Dendritic cell treated with granulocyte-macrophage colony-stimulating factor and Interleukin-4, amounts not matched to agents 40 ng/mL and 50 ng/mL, for 4 days (primary cell): ENCODE data around the gene BRD9.
A peak's percentile ranks its signal among the peaks of the same experiment; 100 is the strongest.
"Not testable (repeated sequence)": the region's sequence is repeated elsewhere in the genome, so short reads cannot be mapped to it uniquely, and the experiment has no call there.

Experiments
- H3K27ac Mint-ChIP-seq: one replicate; pipeline ENCODE4 v1.8.0; 2022; ENCODE audit warnings: mild to moderate bottlenecking, mixed read lengths
- H3K27me3 Mint-ChIP-seq: one replicate; pipeline ENCODE4 v1.8.0; 2022; ENCODE audit warnings: mild to moderate bottlenecking, mixed read lengths
- H3K36me3 Mint-ChIP-seq: one replicate; pipeline ENCODE4 v1.8.0; 2022; ENCODE audit warnings: low read depth, mixed read lengths
- H3K4me1 Mint-ChIP-seq: one replicate; pipeline ENCODE4 v1.8.0; 2022; ENCODE audit warnings: low read depth, mixed read lengths
- H3K4me3 Mint-ChIP-seq: one replicate; pipeline ENCODE4 v1.8.0; 2022; ENCODE audit warnings: mild to moderate bottlenecking, moderate library complexity, mixed read lengths
- H3K9me3 Mint-ChIP-seq: one replicate; pipeline ENCODE4 v1.8.0; 2022; ENCODE audit warnings: mixed read lengths
- intact Hi-C: fragments of 100-400 bp; cut with micrococcal nuclease; formaldehyde crosslinking; loops from one replicate; pipeline ENCODE4 v1.15.0; 2022

Gene BRD9

DNA sequence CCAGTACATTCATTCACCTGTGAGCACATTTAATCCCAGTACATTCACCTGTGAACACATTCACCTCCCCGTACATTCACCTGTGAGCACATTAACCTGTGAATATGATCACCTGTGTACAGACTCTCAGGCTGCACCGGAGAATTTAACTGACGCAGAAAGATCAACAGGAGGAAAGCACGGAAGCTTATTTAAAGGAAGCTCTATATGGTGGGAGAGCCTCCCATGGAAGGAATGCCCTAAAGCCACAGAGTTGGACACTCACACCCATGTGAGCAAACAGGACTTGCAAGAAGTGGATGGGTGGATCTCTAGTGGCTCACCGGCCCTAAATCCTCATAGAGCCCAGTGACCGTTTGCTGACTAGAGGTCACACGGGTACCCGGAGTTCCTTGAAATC is 38.3 kb upstream of the BRD9 start:
- intact Hi-C loops, result no loop called here
- Mint-ChIP-seq H3K27me3 (peaks cover 23% of the 10 kb centered on the region), H3K4me3 (no peak overlapping the region), H3K4me1 (peaks cover 6% of the 10 kb centered on the region), H3K27ac (no peak overlapping the region), H3K9me3 (peaks cover 8% of the 10 kb centered on the region), H3K36me3 (no peaks in the 10 kb centered on the region)

DNA sequence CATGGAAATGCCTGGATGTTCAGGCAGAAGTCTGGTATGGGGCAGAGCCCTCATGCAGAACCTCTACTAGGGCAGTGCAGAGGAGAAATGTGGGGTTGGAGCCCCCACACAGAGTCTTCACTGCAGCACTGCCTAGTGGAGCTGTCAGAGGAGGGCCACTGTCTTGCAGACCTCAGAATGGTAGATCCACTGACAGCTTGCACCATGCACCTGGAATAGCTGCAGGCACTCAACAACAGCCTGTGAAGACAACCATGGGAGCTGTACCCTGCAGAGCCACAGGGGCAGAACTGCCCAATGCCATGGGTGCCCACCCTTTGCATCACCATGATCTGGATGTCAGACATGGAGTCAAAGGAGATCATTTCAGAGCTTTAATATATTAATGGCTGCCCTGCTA is 37.0 kb upstream of the BRD9 start:
- no peaks in the 10 kb centered on the region for H3K9me3 Mint-ChIP-seq
- peaks cover 6% of the 10 kb centered on the region for H3K4me1 Mint-ChIP-seq
- no peak overlapping the region for H3K4me3 Mint-ChIP-seq
- peaks cover 36% of the 10 kb centered on the region for H3K27me3 Mint-ChIP-seq
- no peak overlapping the region for H3K27ac Mint-ChIP-seq
- intact Hi-C loops, result loop anchor here (10.0 kb wide), 1 partner anchor 735 kb away; no protein-coding TSS in a partner anchor
- no peaks in the 10 kb centered on the region for H3K36me3 Mint-ChIP-seq

DNA sequence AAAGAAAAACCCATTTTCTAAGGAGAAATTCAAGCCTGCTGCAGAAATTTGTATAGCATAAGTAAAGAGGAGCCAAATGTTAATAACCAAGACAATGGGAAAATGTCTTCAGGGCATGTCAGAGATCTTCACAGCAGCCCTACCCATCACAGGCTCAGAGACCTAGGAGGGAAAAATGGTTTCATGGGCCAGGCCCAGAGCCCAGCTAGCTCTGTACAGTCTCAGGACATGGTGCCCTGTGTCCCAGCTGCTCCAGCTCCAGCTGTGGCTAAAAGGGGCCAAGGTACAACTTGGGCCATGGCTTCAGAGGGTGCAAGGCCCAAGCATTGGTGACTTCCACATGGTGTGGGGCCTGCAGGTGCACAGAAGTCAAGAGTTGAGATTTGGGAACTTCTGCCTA is 36.6 kb upstream of the BRD9 start:
- H3K27me3 Mint-ChIP-seq, result peaks cover 38% of the 10 kb centered on the region
- not testable (repeated sequence) for H3K4me1 Mint-ChIP-seq, H3K4me3 Mint-ChIP-seq, H3K9me3 Mint-ChIP-seq, H3K36me3 Mint-ChIP-seq, H3K27ac Mint-ChIP-seq
- intact Hi-C loops, result loop anchor here (10.0 kb wide), 1 partner anchor 736 kb away; no protein-coding TSS in a partner anchor

DNA sequence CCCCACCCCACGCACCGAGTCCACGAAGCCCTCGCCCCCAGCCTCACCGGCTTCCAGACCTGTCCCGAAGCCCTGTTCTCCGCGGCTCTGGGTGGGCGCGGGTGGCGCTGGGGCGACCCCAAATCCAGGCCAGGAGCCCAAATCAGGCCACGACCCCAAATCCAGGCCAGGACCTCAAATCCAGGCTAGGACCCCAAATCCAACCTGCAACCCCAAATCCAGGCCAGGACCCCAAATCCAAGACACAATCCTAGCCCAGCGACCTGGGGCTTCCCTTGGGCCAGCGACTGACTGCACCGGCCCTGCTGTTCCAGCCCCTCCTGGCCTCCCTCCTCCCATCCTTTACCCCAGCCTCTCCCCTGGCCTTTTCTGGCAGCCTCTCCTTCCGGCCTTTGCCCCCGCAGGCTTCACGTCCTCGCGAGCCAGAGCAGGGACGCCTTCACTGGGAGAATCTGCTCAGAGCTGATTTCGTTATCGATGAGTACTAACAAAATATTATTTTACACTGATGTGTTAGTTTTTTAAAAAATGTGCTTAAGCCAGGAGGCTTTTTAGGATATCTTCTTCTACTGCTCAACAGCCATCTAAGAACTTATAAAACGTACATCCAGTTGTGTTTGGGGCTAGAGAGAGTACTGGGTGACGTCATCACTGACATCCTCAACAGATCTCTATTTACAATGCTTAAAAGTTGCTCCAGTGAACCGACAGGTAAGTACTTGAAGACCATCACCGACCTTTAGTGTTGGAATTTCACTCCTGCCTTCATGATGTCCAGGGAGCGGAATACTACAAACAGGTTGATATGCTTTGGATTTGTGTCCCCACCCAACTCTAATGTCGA is 34.8 kb upstream of the BRD9 start:
- H3K27me3 Mint-ChIP-seq, result peaks cover 45% of the 10 kb centered on the region
- no peak overlapping the region for H3K27ac Mint-ChIP-seq
- peaks cover 6% of the 10 kb centered on the region for H3K4me1 Mint-ChIP-seq
- H3K9me3 Mint-ChIP-seq, result no peaks in the 10 kb centered on the region
- intact Hi-C loops, result loop anchor here (10.0 kb wide), 1 partner anchor 737 kb away; no protein-coding TSS in a partner anchor
- H3K4me3 Mint-ChIP-seq, result no peak overlapping the region
- no peaks in the 10 kb centered on the region for H3K36me3 Mint-ChIP-seq

DNA sequence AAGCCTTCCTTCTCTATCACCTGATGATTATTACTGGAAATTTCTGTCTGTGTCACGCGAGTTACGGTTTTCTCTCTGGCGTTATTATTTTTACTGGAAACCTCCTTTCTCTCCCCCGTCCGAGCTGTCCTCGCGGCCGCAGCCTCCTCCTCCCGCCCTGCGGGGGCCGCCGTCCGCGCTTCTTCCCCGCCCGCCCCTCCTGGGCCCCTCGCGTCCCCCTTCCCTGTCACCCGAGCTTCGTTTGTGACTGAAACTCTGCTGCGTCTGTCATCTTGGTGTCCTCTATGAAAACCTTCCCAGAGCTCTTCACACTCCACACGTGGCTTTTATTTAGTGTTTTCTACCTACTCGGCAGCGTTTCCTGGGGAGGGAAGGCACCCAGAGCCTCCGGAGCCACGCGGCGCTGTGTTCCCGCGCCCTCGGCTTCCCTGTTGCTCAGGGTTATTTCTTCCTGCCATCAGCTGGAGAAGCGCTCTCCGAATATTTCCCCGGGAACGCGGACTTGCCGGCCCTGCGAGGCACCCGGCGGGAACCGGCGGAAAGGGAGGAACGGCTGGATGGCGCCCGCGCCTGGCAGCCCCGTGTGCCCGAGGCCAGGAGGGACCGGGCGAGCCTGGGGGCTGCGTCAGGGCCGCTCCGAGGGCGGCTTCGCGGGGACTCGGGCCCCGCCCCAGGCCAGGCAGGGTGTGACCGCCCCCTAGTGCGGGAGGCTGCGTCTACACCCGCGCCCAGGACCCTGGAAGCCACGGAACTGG is 34.0 kb upstream of the BRD9 start:
- intact Hi-C loops, result loop anchor here (10.0 kb wide), 1 partner anchor 738 kb away; no protein-coding TSS in a partner anchor
- Mint-ChIP-seq H3K27me3 (peaks cover 45% of the 10 kb centered on the region), H3K4me1 (peaks cover 6% of the 10 kb centered on the region), H3K36me3 (no peaks in the 10 kb centered on the region), H3K4me3 (peak overlapping the region; percentile 54), H3K27ac (no peak overlapping the region), H3K9me3 (no peaks in the 10 kb centered on the region)

DNA sequence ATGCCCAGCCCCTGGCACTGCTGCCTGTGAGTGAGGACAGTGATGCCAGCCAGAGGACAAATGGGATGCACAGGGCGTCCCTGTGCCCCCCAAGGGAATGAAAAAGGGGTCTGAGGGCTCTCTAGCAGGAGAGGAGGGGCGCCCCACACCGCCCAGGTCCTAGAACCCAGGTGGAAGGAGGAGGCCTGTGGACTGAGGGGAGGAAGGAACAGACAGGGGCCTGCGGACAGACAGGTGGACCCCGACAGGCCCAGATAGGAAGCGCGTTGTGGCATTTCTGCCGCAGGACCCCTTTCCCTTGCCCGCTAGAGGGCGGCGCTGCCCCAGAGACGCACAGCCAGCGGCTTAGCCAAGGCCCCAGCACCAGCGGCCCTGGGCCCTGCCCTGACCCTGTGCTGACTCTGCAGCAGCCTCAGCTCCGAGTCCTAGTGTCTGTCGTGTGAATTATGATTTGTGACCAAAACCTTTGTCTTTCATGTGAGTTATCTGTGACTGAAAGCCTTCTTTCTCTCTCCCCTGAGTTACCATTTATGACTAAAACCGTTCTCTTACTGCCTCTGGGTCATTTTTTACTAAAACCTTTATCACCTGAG is 30.8 kb upstream of the BRD9 start:
- H3K4me3 Mint-ChIP-seq, result no peak overlapping the region
- H3K27ac Mint-ChIP-seq, result no peak overlapping the region

DNA sequence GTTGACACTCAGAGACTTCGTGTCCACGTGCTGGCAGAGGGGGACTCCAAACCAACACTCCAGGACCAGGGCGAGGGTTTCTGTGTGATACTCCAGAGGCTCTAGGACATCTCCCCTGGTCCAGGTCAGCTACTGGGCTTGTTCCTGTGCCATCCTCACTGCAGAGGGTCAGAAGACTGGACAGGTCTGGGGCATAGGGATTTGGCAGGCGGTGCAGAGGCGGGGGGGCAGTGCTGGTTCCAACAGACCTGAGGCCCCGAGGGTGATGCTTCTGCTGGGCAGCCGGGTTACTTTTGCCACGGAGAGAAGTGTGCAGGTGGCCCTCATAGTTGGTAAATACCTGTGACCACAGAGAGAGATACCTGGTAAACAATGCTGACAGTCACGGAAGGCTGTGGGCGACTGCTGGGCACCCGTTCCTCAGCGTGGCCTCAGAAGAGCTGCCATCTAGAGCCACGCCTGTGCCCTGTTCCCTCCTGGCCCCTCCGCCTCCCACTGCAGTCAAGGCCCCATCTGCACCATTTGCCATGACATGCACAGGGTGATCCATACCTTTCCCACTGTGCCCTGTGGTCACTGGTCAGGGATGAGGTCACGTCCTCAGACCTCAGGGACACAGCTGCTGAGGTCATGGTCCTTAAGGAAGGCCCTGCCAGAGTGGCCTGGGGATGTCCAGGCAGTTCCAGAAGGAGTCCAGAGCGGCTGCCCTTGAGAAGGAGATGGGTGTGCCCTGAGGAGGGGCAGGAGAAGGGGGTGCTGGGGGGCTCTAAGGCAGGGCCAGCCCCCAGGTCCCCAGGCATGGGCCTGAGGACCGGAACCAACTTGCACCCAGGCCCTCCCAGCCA is 30.1 kb upstream of the BRD9 start:
- H3K4me3 Mint-ChIP-seq, result no peak overlapping the region
- H3K27ac Mint-ChIP-seq, result no peak overlapping the region
- H3K4me1 Mint-ChIP-seq, result peaks cover 6% of the 10 kb centered on the region
- peaks cover 38% of the 10 kb centered on the region for H3K27me3 Mint-ChIP-seq
- no peaks in the 10 kb centered on the region for H3K36me3 Mint-ChIP-seq
- no peaks in the 10 kb centered on the region for H3K9me3 Mint-ChIP-seq
- intact Hi-C loops, result loop anchor here (1.0 to 10.0 kb wide), 3 partner anchors 218 to 742 kb away; no protein-coding TSS in a partner anchor

More for the DNA sequence above, 30.8 kb upstream of the BRD9 start:
- H3K9me3 Mint-ChIP-seq, result no peaks in the 10 kb centered on the region
- intact Hi-C loops, result loop anchor here (1.0 to 10.0 kb wide), 3 partner anchors 217 to 741 kb away; no protein-coding TSS in a partner anchor
- peaks cover 45% of the 10 kb centered on the region for H3K27me3 Mint-ChIP-seq
- no peaks in the 10 kb centered on the region for H3K36me3 Mint-ChIP-seq
- peaks cover 6% of the 10 kb centered on the region for H3K4me1 Mint-ChIP-seq

DNA sequence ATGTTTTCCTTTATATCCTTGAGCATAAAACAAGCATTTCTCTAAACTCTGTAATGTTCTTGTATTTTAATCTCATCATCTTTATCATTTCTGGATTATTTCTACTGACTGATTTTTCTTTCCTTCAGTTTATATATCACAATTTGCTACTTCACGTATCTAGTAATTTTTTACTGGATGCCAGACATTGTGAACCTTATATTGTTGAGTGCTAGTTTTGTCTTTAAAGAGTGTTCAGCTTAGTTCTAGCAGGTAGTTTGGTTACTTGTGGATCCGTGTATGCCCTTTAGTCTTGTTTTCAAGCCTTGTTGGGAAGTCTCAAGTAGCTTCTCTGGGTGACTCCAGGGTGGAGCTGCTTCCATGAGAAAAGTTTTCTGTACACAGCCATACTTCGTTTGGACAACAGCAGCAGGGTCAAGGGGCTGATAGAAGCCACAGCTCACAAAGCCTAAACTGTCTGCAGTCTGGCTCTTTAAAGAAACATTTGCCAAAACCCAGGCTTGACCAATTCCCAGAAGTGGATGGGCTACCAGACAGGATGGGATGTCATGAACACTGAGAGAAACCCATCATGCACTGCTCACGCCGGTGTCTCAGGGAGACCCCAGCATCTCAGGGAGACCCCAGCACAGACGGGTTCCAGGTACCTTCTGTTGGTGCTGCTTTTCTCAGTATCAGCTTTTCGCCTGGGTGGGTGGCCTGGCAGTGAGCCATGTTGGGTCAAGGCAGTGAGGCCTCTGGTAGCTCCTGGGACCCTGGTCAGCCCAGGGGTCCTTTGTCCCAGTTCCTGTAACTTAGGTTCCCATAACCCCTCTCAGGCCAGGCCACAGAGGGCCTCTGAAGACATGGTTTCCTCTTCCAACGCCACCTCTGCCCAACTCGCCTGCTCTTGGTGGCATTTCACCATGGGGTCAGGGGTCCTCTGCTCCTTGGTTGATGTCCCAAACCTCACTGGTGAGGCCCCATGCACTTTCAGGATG is 29.1 kb upstream of the BRD9 start:
- no peak overlapping the region for H3K27ac Mint-ChIP-seq
- no peak overlapping the region for H3K4me3 Mint-ChIP-seq
- no peaks in the 10 kb centered on the region for H3K36me3 Mint-ChIP-seq
- no peaks in the 10 kb centered on the region for H3K9me3 Mint-ChIP-seq
- peaks cover 6% of the 10 kb centered on the region for H3K4me1 Mint-ChIP-seq
- intact Hi-C loops, result loop anchor here (2.0 to 10.0 kb wide), 2 partner anchors 253 to 743 kb away; no protein-coding TSS in a partner anchor
- H3K27me3 Mint-ChIP-seq, result peaks cover 31% of the 10 kb centered on the region

DNA sequence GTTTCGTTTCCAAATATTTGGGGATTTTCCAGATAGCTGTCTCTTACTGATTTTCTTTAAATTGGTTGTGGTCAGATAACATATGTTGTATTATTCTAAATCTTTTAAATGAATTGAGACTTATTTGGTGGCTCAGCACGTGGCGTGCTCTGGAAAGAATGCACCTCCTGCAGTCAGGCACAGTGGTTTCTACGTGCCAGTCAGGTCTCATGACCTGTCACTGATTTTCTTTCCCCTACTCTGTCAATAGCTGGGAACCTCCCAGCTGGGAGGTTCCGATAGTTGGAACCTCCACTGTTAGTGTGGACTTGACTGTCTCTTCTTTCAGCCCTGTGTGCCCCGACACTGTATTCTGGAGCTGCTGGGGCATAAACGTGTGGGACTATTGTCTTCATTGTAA is 27.7 kb upstream of the BRD9 start:
- no peaks in the 10 kb centered on the region for H3K4me1 Mint-ChIP-seq
- H3K4me3 Mint-ChIP-seq, result no peak overlapping the region
- intact Hi-C loops, result loop anchor here (10.0 kb wide), 1 partner anchor 744 kb away; no protein-coding TSS in a partner anchor
- H3K36me3 Mint-ChIP-seq, result no peaks in the 10 kb centered on the region
- H3K27me3 Mint-ChIP-seq, result peaks cover 16% of the 10 kb centered on the region
- no peak overlapping the region for H3K27ac Mint-ChIP-seq
- H3K9me3 Mint-ChIP-seq, result no peaks in the 10 kb centered on the region

DNA sequence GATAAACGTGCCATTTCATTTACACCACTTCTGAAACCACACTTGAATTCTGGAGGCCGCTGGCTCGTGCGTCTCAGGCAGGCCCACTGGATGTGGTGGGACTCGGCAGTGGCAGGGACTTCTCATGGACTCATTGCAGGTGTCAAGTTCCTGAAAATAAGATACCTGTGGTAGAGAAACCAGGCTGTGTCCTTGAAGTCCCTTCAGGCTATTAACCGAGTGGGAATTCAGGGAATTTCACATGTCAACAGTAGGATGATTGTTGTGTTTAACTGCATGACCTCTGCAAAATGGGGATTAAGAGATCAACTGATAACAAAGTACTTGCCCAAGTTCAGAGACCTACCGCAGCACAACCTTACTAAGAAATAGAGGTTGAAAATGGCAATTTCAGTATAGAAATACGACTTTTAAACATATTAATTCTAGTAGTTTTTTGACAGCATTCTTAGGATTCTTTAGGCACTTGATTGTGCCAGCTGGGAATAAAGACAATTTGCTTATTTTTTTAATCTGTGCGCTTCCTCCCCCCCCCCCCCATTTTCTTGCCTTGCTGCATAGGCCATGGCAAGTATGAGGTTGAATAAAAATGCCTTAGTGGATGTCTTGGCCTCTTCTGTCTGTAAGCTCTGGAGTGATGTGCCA is 26.9 kb upstream of the BRD9 start:
- Mint-ChIP-seq H3K4me1 (no peaks in the 10 kb centered on the region), H3K36me3 (peaks cover 5% of the 10 kb centered on the region), H3K9me3 (no peaks in the 10 kb centered on the region), H3K27ac (no peak overlapping the region), H3K27me3 (peaks cover 9% of the 10 kb centered on the region), H3K4me3 (no peak overlapping the region)
- intact Hi-C loops, result no loop called here

DNA sequence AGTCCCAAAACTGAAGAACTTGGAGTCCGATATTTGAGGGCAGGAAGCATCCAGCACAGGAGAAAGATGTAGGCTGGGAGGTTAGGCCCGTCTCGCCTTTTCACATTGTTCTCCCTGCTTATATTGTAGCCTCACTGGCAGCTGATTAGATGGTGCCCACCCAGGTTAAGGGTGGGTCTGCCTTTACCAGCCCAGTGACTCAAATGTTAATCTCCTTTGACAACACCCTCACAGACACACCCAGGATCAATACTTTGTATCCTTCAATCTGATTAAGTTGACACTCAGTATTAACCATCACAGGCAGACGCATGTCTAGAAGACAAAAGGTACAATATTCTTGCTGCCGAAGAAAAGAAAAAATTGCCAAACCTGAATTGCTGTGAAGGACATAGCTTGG is 26.1 kb upstream of the BRD9 start:
- intact Hi-C loops, H3K27ac Mint-ChIP-seq, H3K4me3 Mint-ChIP-seq, H3K27me3 Mint-ChIP-seq, H3K4me1 Mint-ChIP-seq, H3K36me3 Mint-ChIP-seq, H3K9me3 Mint-ChIP-seq: not testable (repeated sequence)
